ENCODE data around the gene TCEA2. TPM values are rescaled to one million over a fixed set of nuclear protein-coding genes. Genes with fewer than 3 reads are reported as not detected.

The TCEA2 gene
- total RNA-seq, 3 donors from 2014 or later (not counting 1 experiment from before 2014, with no cell fraction given), result 25.0 to 28.7 (median 28.5) TPM

GRCh38 chr20:64113796-64114355, 50.9 kb downstream of the TCEA2 start:
- no peaks in the 10 kb centered on the region for H3K9me3 Mint-ChIP-seq
- no peaks in the 10 kb centered on the region for H3K4me1 Mint-ChIP-seq
- Histone ChIP-seq H3K4me3 (ENCODE audit: low read length) (no peak overlapping the region), H3K36me3 (ENCODE audit: control insufficient read depth, insufficient read depth, low read length) (no peaks in the 10 kb centered on the region), H3K9me3 (ENCODE audit: control insufficient read depth, insufficient read depth, low read length) (no peaks in the 10 kb centered on the region), H3K27me3 (ENCODE audit: control insufficient read depth, insufficient read depth, low read length) (no peaks in the 10 kb centered on the region), H3K27ac (ENCODE audit: low read length) (no peak overlapping the region), H3K4me1 (ENCODE audit: control insufficient read depth, insufficient read depth, low read length) (no peaks in the 10 kb centered on the region)
- no peaks in the 10 kb centered on the region for H3K36me3 Mint-ChIP-seq
- H3K27me3 Mint-ChIP-seq (ENCODE audit: low read depth in 2 of 2), result no peaks in the 10 kb centered on the region
- no peak overlapping the region for H3K27ac Mint-ChIP-seq
- intact Hi-C loops (cut with micrococcal nuclease), result no loop called here
- TF ChIP-seq, protein P1, sequence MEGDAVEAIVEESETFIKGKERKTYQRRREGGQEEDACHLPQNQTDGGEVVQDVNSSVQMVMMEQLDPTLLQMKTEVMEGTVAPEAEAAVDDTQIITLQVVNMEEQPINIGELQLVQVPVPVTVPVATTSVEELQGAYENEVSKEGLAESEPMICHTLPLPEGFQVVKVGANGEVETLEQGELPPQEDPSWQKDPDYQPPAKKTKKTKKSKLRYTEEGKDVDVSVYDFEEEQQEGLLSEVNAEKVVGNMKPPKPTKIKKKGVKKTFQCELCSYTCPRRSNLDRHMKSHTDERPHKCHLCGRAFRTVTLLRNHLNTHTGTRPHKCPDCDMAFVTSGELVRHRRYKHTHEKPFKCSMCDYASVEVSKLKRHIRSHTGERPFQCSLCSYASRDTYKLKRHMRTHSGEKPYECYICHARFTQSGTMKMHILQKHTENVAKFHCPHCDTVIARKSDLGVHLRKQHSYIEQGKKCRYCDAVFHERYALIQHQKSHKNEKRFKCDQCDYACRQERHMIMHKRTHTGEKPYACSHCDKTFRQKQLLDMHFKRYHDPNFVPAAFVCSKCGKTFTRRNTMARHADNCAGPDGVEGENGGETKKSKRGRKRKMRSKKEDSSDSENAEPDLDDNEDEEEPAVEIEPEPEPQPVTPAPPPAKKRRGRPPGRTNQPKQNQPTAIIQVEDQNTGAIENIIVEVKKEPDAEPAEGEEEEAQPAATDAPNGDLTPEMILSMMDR (IDR thresholded peaks at IDR 0.05), result no peak
- no peak for ATAC-seq
- no peak for DNase-seq
- no peak overlapping the region for H3K4me3 Mint-ChIP-seq
- 87% methylated on average over 13 of the region's 13 CpGs for WGBS (ENCODE audit: insufficient coverage)

DNA sequence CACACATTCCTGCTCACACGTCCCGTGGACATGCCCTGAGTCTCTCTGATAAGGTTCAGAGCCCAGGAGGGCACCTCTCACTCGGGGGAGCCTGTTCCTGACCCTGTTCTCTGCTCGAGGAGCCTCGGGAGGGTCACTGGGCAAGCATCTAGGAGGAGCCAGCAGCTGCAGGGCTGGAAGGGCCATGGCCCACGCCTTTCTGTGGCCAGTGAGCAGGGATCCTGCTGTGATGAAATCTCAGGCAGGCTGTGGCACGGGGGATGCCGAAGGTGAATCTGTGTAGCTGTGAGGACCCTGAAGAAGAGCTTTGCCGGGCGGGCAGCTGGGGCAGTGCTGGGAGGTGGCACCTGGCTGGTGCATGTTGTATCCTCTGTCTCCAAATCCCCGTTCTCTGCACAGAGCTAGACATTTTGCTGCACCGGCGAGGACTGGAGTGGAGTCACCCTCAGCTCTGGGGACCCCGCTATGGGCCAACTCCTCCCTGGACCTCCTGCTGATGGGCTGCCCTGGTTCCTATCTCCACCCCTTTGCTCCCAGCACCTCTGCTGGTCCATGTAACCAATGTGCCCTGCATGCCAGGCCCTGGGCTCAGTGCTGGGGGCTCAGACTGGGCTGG, 51.5 kb downstream of the TCEA2 start:
- Mint-ChIP-seq H3K27me3 (ENCODE audit: low read depth in 2 of 2) (no peaks in the 10 kb centered on the region), H3K27ac (no peak overlapping the region)
- 88% methylated on average over 14 of the region's 14 CpGs for WGBS (ENCODE audit: insufficient coverage)

DNA sequence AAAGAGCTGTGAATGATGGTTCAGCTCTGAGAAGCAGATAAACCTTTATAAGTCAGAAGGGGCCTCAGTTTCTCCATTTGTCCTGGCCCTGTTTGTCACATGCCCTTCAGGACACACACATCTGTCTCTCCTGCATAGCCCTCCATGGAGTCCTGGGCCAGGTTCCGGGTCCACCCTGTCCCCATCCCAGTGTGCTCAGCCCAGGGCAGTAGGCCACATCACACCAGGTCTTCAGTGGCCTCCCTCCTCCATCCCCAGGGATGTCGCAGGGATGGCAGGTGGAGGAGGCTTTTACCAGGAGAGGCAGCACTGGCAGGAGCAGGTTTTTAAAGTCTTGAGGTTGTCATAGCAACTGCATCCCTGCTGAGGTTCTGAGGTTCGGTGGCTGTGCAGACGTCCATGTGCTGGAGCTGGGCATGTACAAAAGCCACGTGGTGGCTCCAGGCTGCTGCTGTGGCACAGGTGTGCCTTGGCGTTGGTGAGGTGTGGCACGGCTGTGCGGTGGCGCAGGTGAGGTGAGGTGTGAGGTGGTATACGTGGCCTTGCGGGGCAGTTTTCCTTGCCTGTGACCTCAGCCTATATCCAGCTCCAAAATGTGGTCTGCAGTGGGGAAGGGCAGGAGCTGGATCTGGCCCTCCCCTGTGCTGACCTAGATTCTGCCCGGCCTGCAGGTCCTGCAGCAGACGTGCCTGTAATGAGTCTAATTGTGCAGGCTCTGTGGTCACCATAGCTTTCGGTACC, 52.3 kb downstream of the TCEA2 start:
- Histone ChIP-seq H3K27me3 (ENCODE audit: control insufficient read depth, insufficient read depth, low read length) (no peaks in the 10 kb centered on the region), H3K9me3 (ENCODE audit: control insufficient read depth, insufficient read depth, low read length) (no peaks in the 10 kb centered on the region), H3K36me3 (ENCODE audit: control insufficient read depth, insufficient read depth, low read length) (no peaks in the 10 kb centered on the region), H3K4me3 (ENCODE audit: low read length) (no peak overlapping the region), H3K4me1 (ENCODE audit: control insufficient read depth, insufficient read depth, low read length) (peaks cover 6% of the 10 kb centered on the region), H3K27ac (ENCODE audit: low read length) (no peak overlapping the region)
- Mint-ChIP-seq H3K9me3 (no peaks in the 10 kb centered on the region), H3K4me1 (peaks cover 6% of the 10 kb centered on the region in 2 donors), H3K36me3 (no peaks in the 10 kb centered on the region), H3K27ac (no peak overlapping the region), H3K27me3 (ENCODE audit: low read depth in 2 of 2) (no peaks in the 10 kb centered on the region), H3K4me3 (no peak overlapping the region)
- 81% methylated on average over 13 of the region's 14 CpGs for WGBS (ENCODE audit: insufficient coverage)
- TF ChIP-seq, protein P1 (IDR thresholded peaks at IDR 0.05), result no peak
- intact Hi-C loops (cut with micrococcal nuclease), result no loop called here
- ATAC-seq, result no peak
- no peak for DNase-seq

More for the DNA sequence above, 51.5 kb downstream of the TCEA2 start:
- Histone ChIP-seq H3K9me3 (ENCODE audit: control insufficient read depth, insufficient read depth, low read length) (no peaks in the 10 kb centered on the region), H3K4me3 (ENCODE audit: low read length) (no peak overlapping the region), H3K36me3 (ENCODE audit: control insufficient read depth, insufficient read depth, low read length) (no peaks in the 10 kb centered on the region), H3K27ac (ENCODE audit: low read length) (no peak overlapping the region), H3K4me1 (ENCODE audit: control insufficient read depth, insufficient read depth, low read length) (no peaks in the 10 kb centered on the region), H3K27me3 (ENCODE audit: control insufficient read depth, insufficient read depth, low read length) (no peaks in the 10 kb centered on the region)
- no peak overlapping the region for H3K4me3 Mint-ChIP-seq
- DNase-seq, result no peak
- no peaks in the 10 kb centered on the region for H3K36me3 Mint-ChIP-seq
- no peaks in the 10 kb centered on the region for H3K4me1 Mint-ChIP-seq
- ATAC-seq, result no peak
- H3K9me3 Mint-ChIP-seq, result no peaks in the 10 kb centered on the region
- intact Hi-C loops (cut with micrococcal nuclease), result no loop called here
- TF ChIP-seq, protein P1 (IDR thresholded peaks at IDR 0.05), result no peak

Data from natural killer cell (primary cell).